Testis (tissue), 2 donors: ENCODE data around the gene POLR3G.

Source experiments
- POLR2A ChIP-seq: fragments of 450-650 bp; IDR thresholded peaks from one replicate; pipeline ENCODE4 v1.6.1; 2017; ENCODE audit warnings: antibody characterized with exemption, mild to moderate bottlenecking, moderate library complexity
- TF ChIP-seq, protein P1 (sequence below), 3 experiments: fragments of 450-650 bp in 2 of 3; fragments of 200-600 bp in 1 of 3; sonication (generic) in 1 of 3; IDR thresholded peaks; one replicate each; pipeline ENCODE4 v1.5.1; 2016 to 2019; ENCODE audit warnings: antibody characterized with exemption in 3 of 3, mild to moderate bottlenecking in 2 of 3, moderate library complexity in 1 of 3

DNA sequence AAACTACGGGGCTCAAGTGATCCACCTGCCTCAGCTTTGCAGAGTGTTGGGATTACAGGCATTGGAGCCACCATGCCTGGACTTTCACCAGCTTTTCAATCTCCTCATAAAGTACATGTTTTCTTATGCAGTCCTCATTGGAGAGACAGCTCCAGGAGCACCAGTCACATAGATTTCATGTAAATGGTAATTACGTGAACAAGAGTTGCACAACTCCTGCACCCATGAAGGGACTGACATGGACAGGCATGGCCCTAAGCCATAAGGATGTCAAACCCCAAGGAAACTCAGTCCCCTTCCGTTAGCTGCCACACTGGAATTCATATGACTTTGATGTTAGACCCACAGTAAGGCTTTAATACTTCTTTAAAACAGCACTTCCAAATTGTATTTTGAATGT lies 76.3 kb downstream of the POLR3G start:
- TF ChIP-seq, protein P1, sequence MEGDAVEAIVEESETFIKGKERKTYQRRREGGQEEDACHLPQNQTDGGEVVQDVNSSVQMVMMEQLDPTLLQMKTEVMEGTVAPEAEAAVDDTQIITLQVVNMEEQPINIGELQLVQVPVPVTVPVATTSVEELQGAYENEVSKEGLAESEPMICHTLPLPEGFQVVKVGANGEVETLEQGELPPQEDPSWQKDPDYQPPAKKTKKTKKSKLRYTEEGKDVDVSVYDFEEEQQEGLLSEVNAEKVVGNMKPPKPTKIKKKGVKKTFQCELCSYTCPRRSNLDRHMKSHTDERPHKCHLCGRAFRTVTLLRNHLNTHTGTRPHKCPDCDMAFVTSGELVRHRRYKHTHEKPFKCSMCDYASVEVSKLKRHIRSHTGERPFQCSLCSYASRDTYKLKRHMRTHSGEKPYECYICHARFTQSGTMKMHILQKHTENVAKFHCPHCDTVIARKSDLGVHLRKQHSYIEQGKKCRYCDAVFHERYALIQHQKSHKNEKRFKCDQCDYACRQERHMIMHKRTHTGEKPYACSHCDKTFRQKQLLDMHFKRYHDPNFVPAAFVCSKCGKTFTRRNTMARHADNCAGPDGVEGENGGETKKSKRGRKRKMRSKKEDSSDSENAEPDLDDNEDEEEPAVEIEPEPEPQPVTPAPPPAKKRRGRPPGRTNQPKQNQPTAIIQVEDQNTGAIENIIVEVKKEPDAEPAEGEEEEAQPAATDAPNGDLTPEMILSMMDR (IDR thresholded peaks at IDR 0.05) = no peak
- TF ChIP-seq POLR2A = no peak
